ENCODE results near the gene GATD1. TPM values are rescaled to one million over a fixed set of nuclear protein-coding genes. Genes with fewer than 3 reads are reported as not detected.

Gene GATD1
- total RNA-seq, 1 experiment from 2014 or later = 67.7 TPM

- Mint-ChIP-seq H3K27me3 (ENCODE audit: insufficient read depth, unreplicated experiment) (no peaks in the 10 kb centered on the region), H3K4me1 (ENCODE audit: insufficient read depth, unreplicated experiment) (peaks cover 16% of the 10 kb centered on the region), H3K36me3 (ENCODE audit: insufficient read depth, unreplicated experiment) (peaks cover 95% of the 10 kb centered on the region), H3K4me3 (ENCODE audit: unreplicated experiment) (peak overlapping the region; percentile 59), H3K9me3 (ENCODE audit: unreplicated experiment) (no peaks in the 10 kb centered on the region), H3K27ac (ENCODE audit: low read depth, unreplicated experiment) (peak overlapping the region; percentile 93)
- POLR2A ChIA-PET = interaction anchor here (0.5 to 7.7 kb wide), 22 partner anchors 9 to 504 kb away, joined by 3 to 125 read pairs (median 5); partner anchors contain the start of genes DEAF1, GATD1, PHRF1 and PIDD1
- TF ChIP-seq, protein P1, sequence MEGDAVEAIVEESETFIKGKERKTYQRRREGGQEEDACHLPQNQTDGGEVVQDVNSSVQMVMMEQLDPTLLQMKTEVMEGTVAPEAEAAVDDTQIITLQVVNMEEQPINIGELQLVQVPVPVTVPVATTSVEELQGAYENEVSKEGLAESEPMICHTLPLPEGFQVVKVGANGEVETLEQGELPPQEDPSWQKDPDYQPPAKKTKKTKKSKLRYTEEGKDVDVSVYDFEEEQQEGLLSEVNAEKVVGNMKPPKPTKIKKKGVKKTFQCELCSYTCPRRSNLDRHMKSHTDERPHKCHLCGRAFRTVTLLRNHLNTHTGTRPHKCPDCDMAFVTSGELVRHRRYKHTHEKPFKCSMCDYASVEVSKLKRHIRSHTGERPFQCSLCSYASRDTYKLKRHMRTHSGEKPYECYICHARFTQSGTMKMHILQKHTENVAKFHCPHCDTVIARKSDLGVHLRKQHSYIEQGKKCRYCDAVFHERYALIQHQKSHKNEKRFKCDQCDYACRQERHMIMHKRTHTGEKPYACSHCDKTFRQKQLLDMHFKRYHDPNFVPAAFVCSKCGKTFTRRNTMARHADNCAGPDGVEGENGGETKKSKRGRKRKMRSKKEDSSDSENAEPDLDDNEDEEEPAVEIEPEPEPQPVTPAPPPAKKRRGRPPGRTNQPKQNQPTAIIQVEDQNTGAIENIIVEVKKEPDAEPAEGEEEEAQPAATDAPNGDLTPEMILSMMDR (IDR thresholded peaks at IDR 0.05; ENCODE audit: unreplicated experiment) = peak; percentile 32
- intact Hi-C loops (cut with micrococcal nuclease) = loop anchor here (1.0 to 5.0 kb wide), 4 partner anchors 34 to 100 kb away; partner anchors contain the start of gene SLC25A22
- CTCF ChIA-PET = interaction anchor here (0.7 to 1.1 kb wide), 5 partner anchors 15 to 105 kb away, joined by 3 to 8 read pairs (median 3); no protein-coding TSS in a partner anchor
- peak; percentile 96 for DNase-seq (ENCODE audit: unreplicated experiment)
- no TSS peak for BruUV-seq (replicated peaks)
Observed at GRCh38 chr11:762421-763072, 14.7 kb downstream of the GATD1 start.

GRCh38 chr11:761526-762108, 15.7 kb downstream of the GATD1 start:
- intact Hi-C loops (cut with micrococcal nuclease) = loop anchor here (1.0 to 5.0 kb wide), 4 partner anchors 33 to 99 kb away; partner anchors contain the start of gene SLC25A22
- POLR2A ChIA-PET = interaction anchor here (0.6 to 7.7 kb wide), 9 partner anchors 13 to 202 kb away, joined by 3 to 125 read pairs (median 10); partner anchors contain the start of genes DEAF1, PNPLA2, TALDO1 and TMEM80
- DNase-seq (ENCODE audit: unreplicated experiment) = no peak
- Mint-ChIP-seq H3K27me3 (ENCODE audit: insufficient read depth, unreplicated experiment) (no peaks in the 10 kb centered on the region), H3K27ac (ENCODE audit: low read depth, unreplicated experiment) (peak overlapping the region; percentile 93), H3K9me3 (ENCODE audit: unreplicated experiment) (no peaks in the 10 kb centered on the region), H3K4me1 (ENCODE audit: insufficient read depth, unreplicated experiment) (peaks cover 16% of the 10 kb centered on the region), H3K4me3 (ENCODE audit: unreplicated experiment) (no peak overlapping the region), H3K36me3 (ENCODE audit: insufficient read depth, unreplicated experiment) (peaks cover 99% of the 10 kb centered on the region)
- no TSS peak for BruUV-seq (replicated peaks)
- TF ChIP-seq, protein P1 (IDR thresholded peaks at IDR 0.05; ENCODE audit: unreplicated experiment) = no peak
- CTCF ChIA-PET = interaction anchor here (0.6 to 1.1 kb wide), 6 partner anchors 14 to 321 kb away, joined by 3 to 7 read pairs (median 4); no protein-coding TSS in a partner anchor

- H3K27ac Mint-ChIP-seq (ENCODE audit: low read depth, unreplicated experiment) = no peak overlapping the region
- no peaks in the 10 kb centered on the region for H3K27me3 Mint-ChIP-seq (ENCODE audit: insufficient read depth, unreplicated experiment)
- H3K4me3 Mint-ChIP-seq (ENCODE audit: unreplicated experiment) = no peak overlapping the region
- no peak for DNase-seq (ENCODE audit: unreplicated experiment)
- BruUV-seq (replicated peaks) = no TSS peak
- TF ChIP-seq, protein P1 (IDR thresholded peaks at IDR 0.05; ENCODE audit: unreplicated experiment) = no peak
- ChIA-PET CTCF (interaction anchor here (1.2 to 4.0 kb wide), 2 partner anchors 13 to 63 kb away, joined by 3 to 18 read pairs; partner anchors contain the start of gene TALDO1), POLR2A (interaction anchor here (0.6 to 7.7 kb wide), 3 partner anchors 12 to 36 kb away, joined by 4 to 125 read pairs (median 21); partner anchors contain the start of gene TALDO1)
- peaks cover 16% of the 10 kb centered on the region for H3K4me1 Mint-ChIP-seq (ENCODE audit: insufficient read depth, unreplicated experiment)
- H3K36me3 Mint-ChIP-seq (ENCODE audit: insufficient read depth, unreplicated experiment) = peaks cover 100% of the 10 kb centered on the region
- intact Hi-C loops (cut with micrococcal nuclease) = loop anchor here (5.0 kb wide), 1 partner anchor 37 kb away; the partner anchor contains the start of gene SLC25A22
- no peaks in the 10 kb centered on the region for H3K9me3 Mint-ChIP-seq (ENCODE audit: unreplicated experiment)
Observed at GRCh38 chr11:760236-760635, 17.1 kb downstream of the GATD1 start.

- Mint-ChIP-seq H3K27me3 (ENCODE audit: insufficient read depth, unreplicated experiment) (no peaks in the 10 kb centered on the region), H3K36me3 (ENCODE audit: insufficient read depth, unreplicated experiment) (peaks cover 23% of the 10 kb centered on the region), H3K4me1 (ENCODE audit: insufficient read depth, unreplicated experiment) (peaks cover 4% of the 10 kb centered on the region), H3K4me3 (ENCODE audit: unreplicated experiment) (no peak overlapping the region), H3K27ac (ENCODE audit: low read depth, unreplicated experiment) (no peak overlapping the region), H3K9me3 (ENCODE audit: unreplicated experiment) (no peaks in the 10 kb centered on the region)
- ChIA-PET CTCF (interaction anchor here (1.1 kb wide), 1 partner anchor 89 kb away, joined by 3 read pairs; no protein-coding TSS in a partner anchor), POLR2A (interaction anchor here (0.7 to 5.6 kb wide), 5 partner anchors 11 to 70 kb away, joined by 3 to 125 read pairs (median 37); partner anchors contain the start of genes GATD1 and PNPLA2)
- intact Hi-C loops (cut with micrococcal nuclease) = no loop called here
- TF ChIP-seq, protein P1 (IDR thresholded peaks at IDR 0.05; ENCODE audit: unreplicated experiment) = no peak
- no TSS peak for BruUV-seq (replicated peaks)
- no peak for DNase-seq (ENCODE audit: unreplicated experiment)
Observed at GRCh38 chr11:749731-750130, 27.6 kb downstream of the GATD1 start.
